Right cardiac atrium (tissue), 5 donors: Measurements from ENCODE around the gene GCAT. TPM values are rescaled to one million over a fixed set of nuclear protein-coding genes. Genes with fewer than 3 reads are reported as not detected.

ENCODE experiments used
- ATAC-seq, 2 donors: fragments of 200-7000 bp; cut with Tn5 transposase; one replicate each; pipeline versions ENCODE4 v1.8.0 to v1.9.1; 2020; ENCODE audit warnings: moderate library complexity in 2 of 2, mild to moderate bottlenecking in 1 of 2
- DNase-seq, 3 donors: peaks; one replicate each; pipeline ENCODE4 v3.0.0-alpha.2; 2020
- H3K27ac ChIP-seq: one replicate; pipeline ENCODE4 v1.5.1; 2013; ENCODE audit warnings: mild to moderate bottlenecking, low read length, control low read depth, moderate library complexity
- H3K27me3 ChIP-seq: one replicate; pipeline ENCODE4 v1.6.1; 2013; ENCODE audit not compliant: control insufficient read depth, insufficient read depth
- H3K4me1 ChIP-seq: one replicate; pipeline ENCODE4 v1.6.1; 2013; ENCODE audit warnings: low read length; ENCODE audit not compliant: control insufficient read depth, insufficient read depth
- H3K4me3 ChIP-seq: one replicate; pipeline ENCODE4 v1.5.1; 2013; ENCODE audit warnings: low read length, control low read depth
- H3K9me3 ChIP-seq: one replicate; pipeline ENCODE4 v1.6.1; 2013; ENCODE audit warnings: low read length; ENCODE audit not compliant: control insufficient read depth
- whole genome bisulfite sequencing: extraction: QIAGEN DNeasy Blood & Tissue Kit; methylation state at CpG from one replicate; pipeline ENCODE4 v1.1.7; 2013; 5-methylcytosine and 5-hydroxymethylcytosine counted together
- intact Hi-C, 4 donors: fragments of 100-400 bp; cut with DNase I; formaldehyde crosslinking; loops; one replicate each; pipeline versions ENCODE4 v1.11.0 to v1.14.0; 2022 to 2023
- polyA plus RNA-seq: library from polyadenylated mRNA; stranded (reverse); fragments of 200-250 nt; gene quantifications from one replicate; pipeline ENCODE4 v1.2.3, GENCODE V29; 2013
- total RNA-seq, 4 donors: library from RNA; stranded (reverse); fragmentation: NEBNext Ultra II Directional; extraction: Animal tissue kit (Norgen Biotek cat#: 25700); gene quantifications; one replicate each; pipeline ENCODE4 v1.2.1, GENCODE V29; 2021
- donor health status: healthy with polysubstance abuse.
- donor health status: DM: no; HTN: yes; CAD: no.
- donor health status: DM: no; HTN: no; CAD: no.
- donor health status: DM: no; HTN: yes; CAD: no; lungs with severe emphysema.
- donor health status: DM: yes; HTN: yes; CAD: no.

Gene GCAT
- total and polyA plus RNA-seq, 5 donors = 10.3 to 20.2 (median 18.2) TPM

DNA sequence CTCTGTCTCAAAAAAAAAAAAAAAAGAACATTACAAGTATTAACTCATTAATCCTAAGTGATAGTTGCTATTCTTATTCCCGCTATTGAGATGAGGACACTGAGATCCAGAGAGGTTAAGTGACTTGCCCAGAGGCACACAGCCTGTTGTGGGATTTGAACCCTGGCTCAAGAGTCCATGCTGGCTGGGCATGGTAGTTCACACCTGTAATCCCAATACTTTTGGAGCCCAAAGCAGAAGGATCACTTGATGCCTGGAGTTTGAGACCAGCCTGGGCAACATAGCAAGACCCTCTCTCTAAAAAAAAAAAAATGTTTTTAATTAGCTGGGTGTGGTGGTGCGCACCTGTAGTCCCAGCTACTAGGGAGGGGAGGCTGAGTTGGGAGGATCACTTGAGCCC is 4.1 kb downstream of the GCAT start:
- Histone ChIP-seq H3K27me3 (no peaks in the 10 kb centered on the region), H3K27ac (no peak overlapping the region), H3K4me1 (no peaks in the 10 kb centered on the region), H3K4me3 (no peak overlapping the region), H3K9me3 (no peaks in the 10 kb centered on the region)
- intact Hi-C loops = loop anchor here in 2 of 4 donors (10.0 kb wide), 3 partner anchors 123 to 153 kb away; partner anchors contain the start of genes C22orf23 (in 1 of the 2) and POLR2F (in 1 of the 2)
- 94% methylated on average over 2 of the region's 2 CpGs for WGBS
- DNase-seq (no peak), ATAC-seq (no peak)

DNA sequence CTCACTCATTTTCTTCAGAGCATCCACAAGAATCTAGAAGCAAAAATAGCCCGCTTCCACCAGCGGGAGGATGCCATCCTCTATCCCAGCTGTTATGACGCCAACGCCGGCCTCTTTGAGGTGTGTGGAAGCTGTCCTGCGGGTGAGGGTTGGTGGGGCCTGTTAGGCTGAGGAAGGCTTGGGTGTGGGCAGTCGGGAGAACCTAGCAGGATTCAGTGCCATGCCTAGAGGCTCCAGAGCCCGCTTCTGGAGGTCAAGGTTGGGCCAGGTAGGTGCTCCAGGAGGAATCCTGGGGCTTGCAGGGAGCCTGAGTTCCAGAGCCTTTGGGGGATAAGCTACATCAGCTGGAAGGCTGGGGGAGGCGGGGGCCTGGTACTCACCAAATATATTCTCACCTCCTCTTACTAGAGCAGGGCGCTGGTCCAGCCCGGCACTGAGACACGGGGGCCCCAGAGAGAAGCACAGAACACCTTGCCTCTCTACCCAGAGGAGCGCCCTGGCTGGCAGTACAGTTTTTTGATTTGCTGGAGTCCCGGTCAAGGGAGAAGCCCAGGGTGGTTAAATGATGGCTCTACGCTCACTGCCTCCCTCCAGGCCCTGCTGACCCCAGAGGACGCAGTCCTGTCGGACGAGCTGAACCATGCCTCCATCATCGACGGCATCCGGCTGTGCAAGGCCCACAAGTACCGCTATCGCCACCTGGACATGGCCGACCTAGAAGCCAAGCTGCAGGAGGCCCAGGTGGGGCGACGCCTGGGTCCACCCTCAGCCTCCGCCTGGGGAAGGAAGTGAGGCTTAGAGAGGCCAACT is 5.3 kb downstream of the GCAT start:
- WGBS = 91% methylated on average over 27 of the region's 27 CpGs
- no peaks in the 10 kb centered on the region for H3K9me3 ChIP-seq
- no peak for ATAC-seq
- H3K27ac ChIP-seq = no peak overlapping the region
- intact Hi-C loops = loop anchor here in 2 of 4 donors (10.0 kb wide), 3 partner anchors 122 to 152 kb away; partner anchors contain the start of genes C22orf23 (in 1 of the 2) and POLR2F (in 1 of the 2)
- peak in 1 of 3 donors; percentile 48 for DNase-seq
- no peaks in the 10 kb centered on the region for H3K4me1 ChIP-seq
- no peaks in the 10 kb centered on the region for H3K27me3 ChIP-seq
- H3K4me3 ChIP-seq = no peak overlapping the region

DNA sequence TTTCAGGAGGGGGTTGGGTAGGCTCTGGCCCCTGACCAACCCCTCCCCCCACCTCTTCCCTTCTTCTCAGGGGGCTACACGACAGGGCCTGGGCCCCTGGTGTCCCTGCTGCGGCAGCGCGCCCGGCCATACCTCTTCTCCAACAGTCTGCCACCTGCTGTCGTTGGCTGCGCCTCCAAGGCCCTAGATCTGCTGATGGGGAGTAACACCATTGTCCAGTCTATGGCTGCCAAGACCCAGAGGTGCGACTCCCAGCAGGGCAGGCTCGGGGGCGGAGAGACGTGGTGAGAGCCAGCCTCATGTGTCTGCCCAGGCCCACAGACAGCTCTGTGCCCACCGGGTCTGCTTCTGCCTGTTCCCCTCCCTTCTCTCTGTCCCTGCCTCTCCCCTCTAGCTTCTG is 7.9 kb downstream of the GCAT start:
- Histone ChIP-seq H3K4me1 (peaks cover 4% of the 10 kb centered on the region), H3K27ac (no peak overlapping the region), H3K4me3 (no peak overlapping the region), H3K27me3 (no peaks in the 10 kb centered on the region), H3K9me3 (no peaks in the 10 kb centered on the region)
- intact Hi-C loops = loop anchor here (5.0 to 10.0 kb wide), 4 partner anchors 47 to 149 kb away; partner anchors contain the start of genes C22orf23 (in 1 of the 4) and POLR2F (in 1 of the 4)
- WGBS = 86% methylated on average over 12 of the region's 12 CpGs
- ATAC-seq (no peak), DNase-seq (no peak)

DNA sequence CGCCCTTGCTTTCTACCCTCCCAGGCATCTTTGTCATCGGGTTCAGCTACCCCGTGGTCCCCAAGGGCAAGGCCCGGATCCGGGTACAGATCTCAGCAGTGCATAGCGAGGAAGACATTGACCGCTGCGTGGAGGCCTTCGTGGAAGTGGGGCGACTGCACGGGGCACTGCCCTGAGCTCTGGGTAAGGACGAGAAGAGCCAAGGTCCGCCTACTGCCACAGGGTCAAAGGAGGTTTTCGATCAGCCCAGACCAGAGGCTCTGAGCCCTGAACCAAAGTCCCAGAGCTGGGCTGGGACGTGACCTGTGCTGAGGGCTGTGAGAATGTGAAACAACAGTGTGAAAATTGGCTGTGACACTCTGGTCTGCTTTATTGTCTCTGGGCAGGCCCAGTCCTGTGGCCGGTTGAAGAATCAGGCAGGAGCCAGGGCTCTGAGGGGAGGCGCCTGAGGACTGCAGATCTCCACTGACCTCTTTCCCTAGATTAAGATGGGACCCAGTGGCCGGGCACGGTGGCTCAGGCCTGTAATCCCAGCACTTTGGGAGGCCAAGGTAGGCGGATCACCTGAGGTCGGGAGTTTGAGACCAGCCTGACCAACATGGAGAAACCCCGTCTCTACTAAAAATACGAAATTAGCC is 8.9 kb downstream of the GCAT start:
- 89% methylated on average over 23 of the region's 23 CpGs for WGBS
- Histone ChIP-seq H3K4me1 (peaks cover 4% of the 10 kb centered on the region), H3K27me3 (no peaks in the 10 kb centered on the region), H3K27ac (no peak overlapping the region), H3K9me3 (no peaks in the 10 kb centered on the region), H3K4me3 (no peak overlapping the region)
- intact Hi-C loops = loop anchor here (2.0 to 10.0 kb wide), 6 partner anchors 28 to 148 kb away; partner anchors contain the start of genes ANKRD54 (in 1 of the 4), C22orf23 (in 1 of the 4) and POLR2F (in 1 of the 4)
- no peak for DNase-seq
- ATAC-seq = no peak

DNA sequence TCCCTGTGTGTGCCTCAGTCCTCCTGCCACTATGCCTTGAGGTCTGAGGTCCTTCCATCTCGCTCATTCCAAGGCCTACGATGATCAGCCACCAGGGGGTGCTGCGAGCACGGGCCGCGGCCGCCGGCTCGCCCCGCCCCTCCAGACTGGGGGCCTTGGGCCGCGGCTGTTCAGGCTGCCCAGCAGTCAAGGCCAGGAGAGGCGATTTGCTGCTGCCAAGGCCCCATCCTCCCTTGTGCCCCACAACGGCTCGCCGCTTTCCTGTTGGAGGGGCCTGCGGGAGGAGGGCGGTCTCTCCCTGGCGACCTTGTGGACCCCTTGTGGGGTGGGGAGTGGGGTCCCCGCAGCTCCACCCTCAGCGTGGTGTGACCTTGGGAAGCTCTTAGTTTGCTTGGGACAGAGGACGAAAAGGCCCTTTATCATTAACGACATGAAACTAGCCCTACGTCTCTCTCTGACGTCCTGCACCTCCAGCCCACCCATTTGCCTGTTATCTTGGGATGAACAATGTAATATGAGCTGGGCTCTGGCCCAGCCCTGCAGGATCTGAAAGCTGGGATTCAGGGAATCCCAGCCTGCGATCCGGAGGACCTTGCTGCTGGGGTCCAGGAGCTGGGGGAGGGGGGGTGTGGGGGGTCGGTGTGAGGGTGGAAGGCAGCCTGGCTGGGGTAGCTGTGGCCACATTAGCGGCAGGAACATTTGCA is 10.1 kb downstream of the GCAT start:
- intact Hi-C loops = loop anchor here (2.0 to 10.0 kb wide), 6 partner anchors 27 to 147 kb away; partner anchors contain the start of genes ANKRD54 (in 1 of the 4), C22orf23 (in 1 of the 4) and POLR2F (in 1 of the 4)
- H3K9me3 ChIP-seq = no peaks in the 10 kb centered on the region
- 1% methylated on average over 29 of the region's 29 CpGs for WGBS
- H3K4me3 ChIP-seq = peak overlapping the region; percentile 46
- peak; percentile 80 to 94 (median 94) for DNase-seq
- ATAC-seq = peak; percentile 92
- H3K27ac ChIP-seq = no peak overlapping the region
- no peaks in the 10 kb centered on the region for H3K27me3 ChIP-seq
- peaks cover 4% of the 10 kb centered on the region for H3K4me1 ChIP-seq

DNA sequence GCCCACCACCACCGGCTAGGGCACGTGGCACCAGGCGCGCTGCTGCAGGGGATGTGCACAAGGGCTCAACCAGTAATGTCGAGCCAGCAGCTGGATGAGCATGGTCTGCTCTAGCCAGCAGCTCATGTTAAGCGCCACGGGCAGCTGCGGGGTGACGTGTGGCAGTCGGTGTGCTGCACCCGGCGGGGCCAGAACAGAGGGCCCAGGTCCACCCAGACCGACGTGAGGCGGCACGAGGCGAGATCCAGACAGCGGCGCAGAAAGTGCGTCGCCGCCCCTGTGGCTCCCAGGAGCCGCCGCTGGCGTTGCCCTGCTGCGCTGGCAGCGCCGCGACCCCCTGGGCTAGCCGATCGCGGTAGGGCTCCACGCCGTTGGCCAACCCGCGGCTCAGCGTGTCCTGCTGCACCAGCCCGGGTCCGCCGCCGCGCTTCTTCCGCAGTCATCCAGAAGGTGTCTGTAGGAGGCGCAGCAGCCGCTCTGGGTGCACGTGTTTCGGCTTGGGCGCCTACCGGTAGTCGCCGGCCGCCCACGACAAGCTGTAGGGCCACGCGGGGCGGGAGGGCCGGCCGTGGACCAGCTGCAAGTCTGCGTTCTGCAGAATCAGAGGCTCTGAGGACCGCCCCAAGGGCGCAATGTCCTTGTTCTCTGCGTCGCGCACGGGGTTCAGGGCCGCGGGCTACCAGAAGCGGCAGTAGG is 10.8 kb downstream of the GCAT start:
- H3K9me3 ChIP-seq = no peaks in the 10 kb centered on the region
- 2% methylated on average over 68 of the region's 68 CpGs for WGBS
- no peak overlapping the region for H3K4me3 ChIP-seq
- H3K4me1 ChIP-seq = peaks cover 4% of the 10 kb centered on the region
- H3K27ac ChIP-seq = no peak overlapping the region
- peak; percentile 73 to 89 (median 84) for DNase-seq
- peak; percentile 61 to 65 for ATAC-seq
- intact Hi-C loops = loop anchor here (5.0 to 10.0 kb wide), 4 partner anchors 44 to 146 kb away; partner anchors contain the start of genes C22orf23 (in 1 of the 4) and POLR2F (in 1 of the 4)
- no peaks in the 10 kb centered on the region for H3K27me3 ChIP-seq

DNA sequence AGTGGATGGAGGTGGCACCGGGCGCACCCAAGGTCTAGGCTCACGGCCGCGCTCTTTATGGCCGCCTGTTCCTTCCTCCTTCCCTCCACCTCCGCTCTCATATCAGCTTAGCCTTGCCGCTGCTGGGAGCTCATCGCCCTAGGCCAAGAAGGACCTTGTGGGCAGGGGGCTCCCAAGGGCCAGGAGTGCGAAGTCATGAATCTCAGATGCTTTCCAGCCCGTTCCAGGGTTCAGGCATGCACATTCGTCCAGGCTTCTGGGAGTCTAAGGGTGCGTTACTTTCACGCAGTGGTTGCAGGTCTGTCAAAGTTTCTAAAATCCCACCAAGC is 11.3 kb downstream of the GCAT start:
- Histone ChIP-seq H3K27ac (no peak overlapping the region), H3K9me3 (no peaks in the 10 kb centered on the region), H3K4me3 (no peak overlapping the region), H3K4me1 (peaks cover 4% of the 10 kb centered on the region), H3K27me3 (no peaks in the 10 kb centered on the region)
- intact Hi-C loops = loop anchor here (5.0 to 10.0 kb wide), 4 partner anchors 43 to 146 kb away; partner anchors contain the start of genes C22orf23 (in 1 of the 4) and POLR2F (in 1 of the 4)
- no peak for DNase-seq
- WGBS = 21% methylated on average over 14 of the region's 14 CpGs
- ATAC-seq = no peak

DNA sequence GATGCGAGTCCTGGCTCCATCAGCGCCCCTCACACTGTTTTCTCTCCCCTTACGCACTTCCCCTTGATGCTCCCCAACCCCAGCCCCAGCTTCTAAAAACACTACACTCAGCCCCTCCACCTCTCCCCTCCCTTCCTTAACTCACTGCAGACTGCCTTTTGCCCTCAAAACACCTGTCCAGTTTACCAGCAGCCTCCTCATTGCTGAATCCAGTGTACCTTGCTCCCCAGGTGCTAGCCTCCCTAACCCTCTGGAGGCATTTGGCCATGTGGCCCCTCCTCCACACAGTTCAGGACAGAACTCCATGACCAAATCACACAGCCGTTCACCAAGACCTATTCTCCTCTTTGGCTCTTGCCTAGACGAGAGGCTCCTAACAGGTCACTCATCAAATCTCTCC is 12.6 kb downstream of the GCAT start:
- intact Hi-C loops = no loop called here
- no peak for ATAC-seq
- H3K27me3 ChIP-seq = no peaks in the 10 kb centered on the region
- 89% methylated on average over 5 of the region's 5 CpGs for WGBS
- DNase-seq = no peak
- no peak overlapping the region for H3K27ac ChIP-seq
- peaks cover 4% of the 10 kb centered on the region for H3K4me1 ChIP-seq
- H3K4me3 ChIP-seq = no peak overlapping the region
- H3K9me3 ChIP-seq = no peaks in the 10 kb centered on the region

DNA sequence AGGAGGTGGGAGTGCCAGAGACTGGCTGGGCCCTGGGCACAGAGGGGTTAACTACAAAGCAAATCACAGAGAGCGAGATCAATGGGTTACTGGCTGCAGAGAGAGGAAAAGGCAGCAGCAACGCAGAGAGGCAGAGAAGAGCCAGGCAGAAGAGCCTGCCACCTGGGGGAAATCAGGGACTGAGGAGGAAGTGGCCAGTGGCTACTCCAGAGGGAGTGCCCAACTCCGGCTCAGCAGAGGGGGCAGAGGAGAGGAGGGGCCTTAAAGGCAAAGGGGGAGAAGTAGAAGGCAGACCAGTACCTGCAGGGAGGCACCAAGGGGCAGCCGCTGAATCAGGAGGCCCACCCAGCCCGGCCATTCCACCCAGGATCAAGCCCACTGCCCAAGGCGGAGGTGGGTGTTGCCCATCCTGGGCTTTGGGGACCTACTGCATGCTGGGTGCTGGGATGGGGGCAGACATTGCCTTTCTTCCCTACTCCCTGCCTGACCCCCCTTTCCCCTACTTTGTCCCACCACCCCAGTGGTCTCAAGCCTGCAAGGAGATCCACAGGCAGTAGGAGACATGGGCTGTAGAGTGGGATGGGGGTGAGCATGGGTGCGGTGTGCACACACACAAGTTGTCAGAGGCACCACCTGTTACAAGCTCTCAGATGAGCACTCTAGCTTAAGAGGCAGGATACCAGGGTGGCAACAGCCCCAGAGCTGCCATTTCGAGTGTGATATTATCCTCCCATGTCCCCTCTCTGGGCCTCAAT is 14.5 kb downstream of the GCAT start:
- Histone ChIP-seq H3K4me1 (peaks cover 4% of the 10 kb centered on the region), H3K27me3 (no peaks in the 10 kb centered on the region), H3K27ac (no peak overlapping the region), H3K4me3 (no peak overlapping the region), H3K9me3 (no peaks in the 10 kb centered on the region)
- ATAC-seq = no peak
- peak in 2 of 3 donors; percentile 7 to 11 for DNase-seq
- intact Hi-C loops = no loop called here
- WGBS = 52% methylated on average over 8 of the region's 8 CpGs
